Right lobe of liver (tissue), 6 donors: ENCODE results near the gene HNRNPUL1. TPM values are rescaled to one million over a fixed set of nuclear protein-coding genes. Genes with fewer than 3 reads are reported as not detected.
A peak's percentile ranks its signal among the peaks of the same experiment; 100 is the strongest.

ENCODE experiments used
- ATAC-seq, 4 donors: fragments of 200-7000 bp; cut with Tn5 transposase; one replicate each; pipeline ENCODE4 v1.9.1; 2020; ENCODE audit warnings: mild to moderate bottlenecking in 4 of 4, moderate library complexity in 4 of 4
- DNase-seq, 3 donors: peaks; one replicate each; pipeline ENCODE4 v3.0.0-alpha.2; 2020
- H3K27ac ChIP-seq, 3 donors: fragments of 200-600 bp; one replicate each; pipeline ENCODE4 v1.8.0; 2022
- H3K27me3 ChIP-seq, 2 donors: fragments of 200-600 bp; one replicate each; pipeline ENCODE4 v1.8.0; 2022
- H3K36me3 ChIP-seq, 4 donors: fragments of 200-600 bp; sonication (generic) in 1 of 4; one replicate each; pipeline versions ENCODE4 v1.5.1 to v1.8.0; 2017 to 2022; ENCODE audit warnings: control low read depth in 1 of 4
- H3K4me1 ChIP-seq, 4 donors: fragments of 200-600 bp; sonication (generic) in 1 of 4; one replicate each; pipeline versions ENCODE4 v1.5.1 to v1.8.0; 2017 to 2022; ENCODE audit warnings: control low read depth in 1 of 4
- H3K4me3 ChIP-seq, 3 donors: fragments of 200-600 bp; one replicate each; pipeline ENCODE4 v1.8.0; 2022
- H3K9me3 ChIP-seq, 4 donors: fragments of 200-600 bp; sonication (generic) in 1 of 4; one replicate each; pipeline versions ENCODE4 v1.5.1 to v1.8.0; 2017 to 2022; ENCODE audit warnings: control low read depth in 1 of 4
- POLR2A ChIP-seq: fragments of 450-650 bp; IDR thresholded peaks from one replicate; pipeline ENCODE4 v1.6.1; 2017; ENCODE audit warnings: antibody characterized with exemption, mild to moderate bottlenecking
- WGBS: methylation state at CpG from one replicate; pipeline ENCODE4 v1.1.6; 2018; ENCODE audit warnings: low coverage, low lambda C conversion rate; ENCODE audit not compliant: insufficient coverage; ENCODE audit errors: missing lambda C conversion rate; 5-methylcytosine and 5-hydroxymethylcytosine counted together
- intact Hi-C, 2 donors: fragments of 100-400 bp; cut with DNase I; formaldehyde crosslinking; loops; one replicate each; pipeline versions ENCODE4 v1.11.2 to v1.14.1; 2022
- total RNA-seq, 6 experiments: library from RNA; depleted of rRNA in 2 of 6; stranded (reverse); fragments of >200 nt in 2 of 6; fragmentation: NEBNext Ultra II Directional in 3 of 6; extraction: Animal tissue kit (Norgen Biotek cat#: 25700) in 3 of 6; gene quantifications; one replicate each; pipeline versions ENCODE4 v1.1.0 to v1.2.4, GENCODE V29; 2016 to 2023
- TF ChIP-seq, protein P1 (sequence below), 4 donors: fragments of 200-600 bp in 3 of 4; fragments of 450-650 bp in 1 of 4; IDR thresholded peaks; one replicate each; pipeline versions ENCODE4 v1.5.1 to v1.8.0; 2016 to 2022; ENCODE audit warnings: antibody characterized with exemption in 4 of 4, mild to moderate bottlenecking in 2 of 4
- donor health status: DM: no; HTN: yes; CAD: no.
- donor health status: DM: no; HTN: no; CAD: no.
- donor health status: DM: no; HTN: no; CAD: no.
- donor health status: DM: no; HTN: yes; CAD: no.
- donor health status: DM: no; HTN: yes; CAD: no.

Gene HNRNPUL1
- total RNA-seq, 6 experiments from 2014 or later: 53.5 to 70.0 (median 61.8) TPM

DNA sequence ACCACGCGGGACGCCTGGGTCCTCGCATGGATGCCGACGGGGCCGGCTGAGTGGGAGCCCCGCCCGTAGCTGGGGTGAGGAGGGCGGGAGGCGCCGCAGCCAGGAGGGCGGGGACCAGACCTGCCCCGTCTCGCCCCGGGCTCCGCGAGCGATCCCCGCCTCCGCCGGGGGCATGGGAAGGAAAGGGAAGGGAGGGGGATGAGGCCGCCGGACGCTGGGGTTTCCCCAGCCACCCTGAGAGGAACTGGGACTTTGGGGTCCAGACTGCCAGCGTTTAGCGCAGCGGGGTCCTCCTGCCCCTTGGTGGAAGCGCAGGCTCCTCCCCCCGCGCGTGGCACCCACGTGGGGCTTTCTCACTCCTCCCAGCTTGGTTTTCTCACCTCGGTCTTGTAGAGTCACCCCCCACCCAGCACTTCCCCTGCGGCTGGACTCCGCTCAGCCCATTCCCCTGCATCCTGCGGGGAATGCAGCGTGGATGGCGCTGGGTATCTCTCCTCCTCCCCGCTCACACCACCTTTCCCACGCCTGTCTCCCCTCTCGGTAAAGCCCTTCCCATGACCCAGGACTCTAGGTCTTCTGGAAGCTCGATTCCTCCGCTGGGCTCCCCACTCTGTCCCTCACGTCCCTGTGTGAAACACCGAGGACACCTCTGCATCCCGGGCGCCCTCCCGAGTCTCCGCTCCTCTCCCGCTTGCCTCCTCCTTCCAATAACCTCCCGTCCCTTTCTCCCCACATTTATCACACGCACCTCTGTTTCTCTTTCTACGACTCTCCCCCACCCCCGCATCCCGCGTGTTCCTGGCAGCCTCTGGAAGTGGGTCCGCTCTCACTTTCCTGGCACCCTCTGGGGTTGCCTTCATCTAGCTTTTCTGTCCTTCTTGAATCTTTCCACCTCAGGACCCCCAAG lies 87.4 kb downstream of the HNRNPUL1 start:
- H3K27me3 ChIP-seq: no peaks in the 10 kb centered on the region
- H3K9me3 ChIP-seq: no peaks in the 10 kb centered on the region
- no peaks in the 10 kb centered on the region for H3K36me3 ChIP-seq
- peak overlapping the region; percentile 51 to 62 (median 60) for H3K4me3 ChIP-seq
- ATAC-seq (peak; percentile 47 to 62 (median 58)), DNase-seq (peak; percentile 66 to 82 (median 73))
- H3K4me1 ChIP-seq: peaks cover 0 to 18% (median 0%) of the 10 kb centered on the region in 4 donors
- intact Hi-C loops: no loop called here
- peak overlapping the region in 2 of 3 donors; percentile 41 to 66 for H3K27ac ChIP-seq
- TF ChIP-seq, protein P1, sequence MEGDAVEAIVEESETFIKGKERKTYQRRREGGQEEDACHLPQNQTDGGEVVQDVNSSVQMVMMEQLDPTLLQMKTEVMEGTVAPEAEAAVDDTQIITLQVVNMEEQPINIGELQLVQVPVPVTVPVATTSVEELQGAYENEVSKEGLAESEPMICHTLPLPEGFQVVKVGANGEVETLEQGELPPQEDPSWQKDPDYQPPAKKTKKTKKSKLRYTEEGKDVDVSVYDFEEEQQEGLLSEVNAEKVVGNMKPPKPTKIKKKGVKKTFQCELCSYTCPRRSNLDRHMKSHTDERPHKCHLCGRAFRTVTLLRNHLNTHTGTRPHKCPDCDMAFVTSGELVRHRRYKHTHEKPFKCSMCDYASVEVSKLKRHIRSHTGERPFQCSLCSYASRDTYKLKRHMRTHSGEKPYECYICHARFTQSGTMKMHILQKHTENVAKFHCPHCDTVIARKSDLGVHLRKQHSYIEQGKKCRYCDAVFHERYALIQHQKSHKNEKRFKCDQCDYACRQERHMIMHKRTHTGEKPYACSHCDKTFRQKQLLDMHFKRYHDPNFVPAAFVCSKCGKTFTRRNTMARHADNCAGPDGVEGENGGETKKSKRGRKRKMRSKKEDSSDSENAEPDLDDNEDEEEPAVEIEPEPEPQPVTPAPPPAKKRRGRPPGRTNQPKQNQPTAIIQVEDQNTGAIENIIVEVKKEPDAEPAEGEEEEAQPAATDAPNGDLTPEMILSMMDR (IDR thresholded peaks at IDR 0.05): no peak
- no peak for TF ChIP-seq POLR2A
- under 1% methylated on average over 30 of the region's 58 CpGs for WGBS

DNA sequence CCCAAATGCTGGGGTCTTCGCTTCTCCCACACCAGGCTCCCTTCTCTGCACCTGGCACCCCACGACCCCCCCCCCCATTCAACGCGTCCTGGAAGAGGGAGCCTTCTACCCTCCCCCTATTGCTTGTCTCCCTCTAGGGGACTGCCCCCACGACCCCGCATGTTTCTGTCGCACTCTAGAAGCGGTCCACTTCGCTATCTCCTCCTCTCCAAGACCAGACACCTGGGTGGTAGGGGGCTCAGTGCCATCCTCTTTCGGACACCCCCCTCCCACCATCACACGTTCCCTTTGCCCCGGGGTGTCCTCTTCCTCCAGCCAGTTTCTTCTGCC lies 88.1 kb downstream of the HNRNPUL1 start:
- Histone ChIP-seq H3K9me3 (no peaks in the 10 kb centered on the region), H3K27me3 (no peaks in the 10 kb centered on the region), H3K36me3 (no peaks in the 10 kb centered on the region), H3K27ac (peak overlapping the region; percentile 44 to 91 (median 66)), H3K4me1 (peaks cover 0 to 18% (median 0%) of the 10 kb centered on the region in 4 donors), H3K4me3 (peak overlapping the region; percentile 51 to 62 (median 60))
- TF ChIP-seq, protein P1 (IDR thresholded peaks at IDR 0.05): no peak
- no peak for TF ChIP-seq POLR2A
- WGBS: 1% methylated on average over 9 of the region's 12 CpGs
- DNase-seq (no peak), ATAC-seq (no peak)
- intact Hi-C loops: no loop called here

DNA sequence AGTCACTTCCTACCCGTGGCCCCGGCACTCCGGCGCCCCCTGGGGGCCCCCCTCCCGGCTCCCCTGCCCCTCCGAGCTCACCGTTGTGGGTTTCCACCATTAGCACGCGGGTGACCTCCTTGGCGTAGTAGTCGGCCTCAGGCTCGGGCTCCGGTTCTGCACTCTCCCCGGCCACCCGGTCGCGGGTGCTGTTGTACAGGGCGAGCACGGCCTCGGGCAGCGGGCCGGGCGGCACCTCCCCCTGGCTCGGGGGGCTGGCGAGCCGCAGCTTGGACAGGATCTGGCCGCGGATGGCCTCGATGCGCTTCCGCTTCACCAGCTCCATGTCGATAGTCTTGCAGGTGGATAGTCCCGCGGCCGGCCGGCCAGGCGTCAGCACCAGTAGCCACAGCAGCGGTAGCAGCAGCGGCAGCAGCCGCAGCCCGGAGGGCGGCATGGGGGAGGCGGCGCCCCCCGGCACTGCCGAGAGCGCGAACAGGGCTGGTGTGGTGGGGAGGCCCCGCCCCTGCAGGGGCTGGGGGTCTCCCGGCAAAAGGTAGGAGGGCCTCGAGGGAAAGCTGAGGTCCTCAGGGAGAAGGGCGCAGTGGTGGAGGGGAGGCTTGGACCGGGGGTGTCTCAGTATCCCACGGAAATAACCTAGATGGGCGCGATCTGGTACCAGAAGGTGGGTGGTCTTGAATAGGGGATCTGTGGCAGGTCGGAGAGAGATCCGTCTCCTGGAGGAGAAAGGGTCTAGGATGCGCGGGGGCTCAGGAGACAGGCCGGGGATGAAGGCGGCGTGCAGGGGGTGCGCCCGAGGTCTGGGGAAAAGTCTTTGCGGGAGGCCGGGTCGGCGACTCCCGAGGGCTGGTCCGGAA lies 88.7 kb downstream of the HNRNPUL1 start:
- Histone ChIP-seq H3K4me3 (peak overlapping the region; percentile 51 to 62 (median 60)), H3K4me1 (peaks cover 0 to 18% (median 0%) of the 10 kb centered on the region in 4 donors), H3K27me3 (no peaks in the 10 kb centered on the region), H3K36me3 (no peaks in the 10 kb centered on the region), H3K9me3 (no peaks in the 10 kb centered on the region), H3K27ac (peak overlapping the region; percentile 44 to 91 (median 66))
- under 1% methylated on average over 43 of the region's 71 CpGs for WGBS
- ATAC-seq (peak; percentile 22 to 31 (median 26)), DNase-seq (peak; percentile 66 to 78 (median 77))
- intact Hi-C loops: no loop called here
- TF ChIP-seq, protein P1 (IDR thresholded peaks at IDR 0.05): peak; percentile 28 to 32 (median 30)
- TF ChIP-seq POLR2A: no peak

DNA sequence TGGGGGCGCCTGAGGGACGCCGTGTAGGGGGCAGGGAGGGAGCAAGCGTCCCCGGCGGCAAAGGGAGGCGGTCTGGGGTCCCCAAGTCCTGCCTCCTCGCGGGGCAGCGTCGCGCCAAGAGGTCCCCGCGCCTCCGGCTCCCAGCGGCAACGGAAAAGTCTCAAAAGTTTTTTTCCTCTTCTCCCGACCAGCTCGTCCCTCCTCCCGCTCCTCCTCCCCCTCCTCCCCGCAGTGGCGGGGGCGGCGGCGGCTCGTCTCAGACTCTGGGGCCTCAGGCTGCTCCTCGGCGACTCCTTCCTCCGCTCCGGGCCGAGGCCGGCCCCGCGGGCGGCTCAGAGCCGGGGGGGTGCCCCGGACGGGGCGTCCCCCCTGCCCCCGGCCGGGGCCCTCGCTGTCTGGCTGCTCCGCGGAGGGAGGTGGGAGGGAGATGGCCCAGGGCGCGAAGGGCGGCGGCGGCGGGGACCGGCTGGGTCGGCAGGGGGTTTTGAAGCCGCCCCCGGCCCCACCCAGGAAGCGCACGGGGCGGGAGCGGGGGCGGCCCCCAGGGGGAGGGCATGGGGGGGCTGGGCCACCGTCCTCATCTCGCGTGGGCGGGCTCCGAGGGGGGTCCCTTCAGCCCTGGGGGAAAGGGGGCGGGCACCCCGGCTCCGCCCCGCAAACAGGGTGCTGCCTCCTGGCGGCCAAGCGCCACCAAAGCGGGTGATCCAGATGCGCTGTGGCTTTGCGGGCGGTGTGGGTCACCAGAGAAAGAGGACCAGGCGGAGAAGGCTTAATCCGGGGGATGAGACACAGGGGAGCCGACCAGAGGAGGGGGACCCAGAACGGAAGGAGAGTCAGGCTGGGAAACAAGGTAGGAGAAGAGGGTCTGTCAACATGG lies 89.5 kb downstream of the HNRNPUL1 start, which contains the start of gene TGFB1:
TSS of gene TGFB1 (minus strand) at position 457 of the 877 bp plus-strand sequence. CDS start 878 bp downstream, outside the sequence.
- intact Hi-C loops: no loop called here
- 7% methylated on average over 5 of the region's 78 CpGs for WGBS
- TF ChIP-seq POLR2A: peak; percentile 68
- TF ChIP-seq, protein P1 (IDR thresholded peaks at IDR 0.05): peak; percentile 69 to 86 (median 77)
- Histone ChIP-seq H3K4me1 (peaks cover 0 to 18% (median 0%) of the 10 kb centered on the region in 4 donors), H3K36me3 (no peaks in the 10 kb centered on the region), H3K27me3 (no peaks in the 10 kb centered on the region), H3K27ac (peak within 1 kb of the TSS; percentile 44 to 91 (median 66)), H3K9me3 (no peaks in the 10 kb centered on the region), H3K4me3 (peak within 1 kb of the TSS; percentile 51 to 62 (median 60))
- DNase-seq (peak; percentile 84 to 91 (median 91)), ATAC-seq (peak; percentile 76 to 82 (median 78))
